Tibial artery (tissue), 4 donors: ENCODE data around the gene BMAL1.

Experiments
- DNase-seq, 2 donors: peaks; one replicate each; pipeline ENCODE4 v3.0.0-alpha.2; 2019
- H3K27ac ChIP-seq, 2 donors: fragments of 200-600 bp; sonication (generic) in 1 of 2; 1 replicate in 1 of 2; 2 replicates in 1 of 2; pipeline ENCODE4 v1.5.1; 2018 to 2019; ENCODE audit warnings: mild to moderate bottlenecking in 1 of 2
- H3K27me3 ChIP-seq, 2 donors: fragments of 200-600 bp; sonication (generic) in 1 of 2; one replicate each; pipeline versions ENCODE4 v1.5.1 to v1.6.0; 2016 to 2019
- H3K36me3 ChIP-seq, 3 donors: fragments of 200-600 bp; sonication (generic) in 2 of 3; one replicate each; pipeline ENCODE4 v1.5.1; 2016 to 2019; ENCODE audit warnings: mild to moderate bottlenecking in 2 of 3
- H3K4me1 ChIP-seq, 4 donors: fragments of 200-600 bp; sonication (generic) in 2 of 4; 1 replicate in 3 of 4; 2 replicates in 1 of 4; pipeline ENCODE4 v1.5.1; 2016 to 2019
- H3K4me3 ChIP-seq, 2 donors: fragments of 200-600 bp; sonication (generic) in 1 of 2; 1 replicate in 1 of 2; 2 replicates in 1 of 2; pipeline ENCODE4 v1.5.1; 2018 to 2019; ENCODE audit warnings: mild to moderate bottlenecking in 2 of 2
- H3K9me3 ChIP-seq, 3 donors: fragments of 200-600 bp; sonication (generic) in 1 of 3; one replicate each; pipeline ENCODE4 v1.5.1; 2016 to 2019
- intact Hi-C: fragments of 100-400 bp; cut with DNase I; formaldehyde crosslinking; loops from one replicate; pipeline ENCODE4 v1.15.0; 2023; ENCODE audit warnings: low total_unique reads
- TF ChIP-seq, protein P1 (sequence below), 2 experiments: fragments of 200-600 bp in 1 of 2; fragments of 450-650 bp in 1 of 2; IDR thresholded peaks; one replicate each; pipeline ENCODE4 v1.5.1; 2017 to 2019; ENCODE audit warnings: antibody characterized with exemption in 2 of 2, mild to moderate bottlenecking in 1 of 2, moderate library complexity in 1 of 2

Gene BMAL1

DNA sequence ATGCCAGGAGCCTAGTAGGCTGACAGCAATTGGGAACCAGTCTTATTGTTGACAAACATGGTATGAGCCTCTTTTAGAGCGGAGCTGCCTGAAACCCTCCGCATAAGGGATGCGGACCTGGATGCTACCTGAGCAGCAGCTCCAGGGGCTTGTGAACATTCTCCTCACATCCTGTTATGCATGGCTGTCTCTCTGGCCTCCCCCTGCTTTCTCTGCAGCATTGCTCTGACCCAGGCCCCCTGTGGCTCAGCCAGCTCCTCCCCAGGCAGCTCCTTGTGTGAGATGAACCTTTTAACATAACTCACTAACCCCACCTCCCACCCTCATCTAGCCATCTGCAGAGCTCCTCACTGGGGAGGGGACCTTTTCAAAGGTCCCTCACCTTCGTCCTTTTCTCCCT is 6.0 kb downstream of the BMAL1 start:
- TF ChIP-seq, protein P1, sequence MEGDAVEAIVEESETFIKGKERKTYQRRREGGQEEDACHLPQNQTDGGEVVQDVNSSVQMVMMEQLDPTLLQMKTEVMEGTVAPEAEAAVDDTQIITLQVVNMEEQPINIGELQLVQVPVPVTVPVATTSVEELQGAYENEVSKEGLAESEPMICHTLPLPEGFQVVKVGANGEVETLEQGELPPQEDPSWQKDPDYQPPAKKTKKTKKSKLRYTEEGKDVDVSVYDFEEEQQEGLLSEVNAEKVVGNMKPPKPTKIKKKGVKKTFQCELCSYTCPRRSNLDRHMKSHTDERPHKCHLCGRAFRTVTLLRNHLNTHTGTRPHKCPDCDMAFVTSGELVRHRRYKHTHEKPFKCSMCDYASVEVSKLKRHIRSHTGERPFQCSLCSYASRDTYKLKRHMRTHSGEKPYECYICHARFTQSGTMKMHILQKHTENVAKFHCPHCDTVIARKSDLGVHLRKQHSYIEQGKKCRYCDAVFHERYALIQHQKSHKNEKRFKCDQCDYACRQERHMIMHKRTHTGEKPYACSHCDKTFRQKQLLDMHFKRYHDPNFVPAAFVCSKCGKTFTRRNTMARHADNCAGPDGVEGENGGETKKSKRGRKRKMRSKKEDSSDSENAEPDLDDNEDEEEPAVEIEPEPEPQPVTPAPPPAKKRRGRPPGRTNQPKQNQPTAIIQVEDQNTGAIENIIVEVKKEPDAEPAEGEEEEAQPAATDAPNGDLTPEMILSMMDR (IDR thresholded peaks at IDR 0.05) = no peak
- peaks cover 0 to 53% (median 18%) of the 10 kb centered on the region in 4 donors for H3K4me1 ChIP-seq
- intact Hi-C loops = loop anchor here (5.0 kb wide), 1 partner anchor 54 kb away; no protein-coding TSS in a partner anchor
- no peaks in the 10 kb centered on the region for H3K36me3 ChIP-seq
- DNase-seq = no peak
- H3K9me3 ChIP-seq = no peaks in the 10 kb centered on the region
- no peak overlapping the region for H3K4me3 ChIP-seq
- H3K27me3 ChIP-seq = no peaks in the 10 kb centered on the region
- H3K27ac ChIP-seq = no peak overlapping the region

DNA sequence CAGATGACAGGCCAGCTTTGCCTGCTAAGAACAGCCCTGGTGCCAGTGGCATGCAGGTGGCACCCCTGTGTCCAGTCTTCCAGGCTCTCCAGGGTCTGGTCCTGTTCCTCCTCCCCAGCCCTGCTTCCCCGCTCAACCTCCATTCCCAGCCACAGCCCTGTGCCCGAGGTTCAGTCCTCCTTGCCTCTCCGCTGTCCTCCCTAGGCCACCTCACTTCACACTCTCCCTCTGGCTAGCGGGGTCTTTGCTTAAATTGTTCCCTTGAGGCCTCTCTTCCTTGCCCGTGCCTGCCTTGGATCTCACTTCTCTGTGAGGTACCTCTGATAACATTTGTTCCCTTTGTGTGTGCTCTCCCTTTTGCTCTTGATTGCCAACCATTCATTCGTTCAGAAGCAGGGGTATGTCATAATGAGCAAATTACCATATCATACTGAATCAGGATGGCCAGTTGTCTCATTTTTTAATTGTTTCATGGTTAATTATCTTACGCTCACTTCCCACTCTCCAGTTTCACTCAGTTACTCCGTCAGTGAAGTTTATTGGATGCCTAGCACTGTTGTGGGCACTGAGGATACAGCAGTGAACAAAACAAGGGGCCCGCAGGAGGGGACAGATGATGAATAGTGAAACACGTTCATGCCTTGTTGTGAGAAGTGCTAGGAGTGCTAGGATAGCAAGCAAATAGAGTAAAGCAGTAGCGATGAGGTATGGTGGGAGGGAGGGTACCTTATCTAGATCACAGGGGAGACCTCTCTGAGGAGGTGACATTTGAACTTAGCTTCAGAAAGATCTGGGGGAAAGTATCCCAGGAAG is 7.4 kb downstream of the BMAL1 start:
- Histone ChIP-seq H3K27me3 (no peaks in the 10 kb centered on the region), H3K4me3 (no peak overlapping the region), H3K27ac (no peak overlapping the region), H3K4me1 (peaks cover 0 to 44% (median 12%) of the 10 kb centered on the region in 4 donors), H3K9me3 (no peaks in the 10 kb centered on the region), H3K36me3 (no peaks in the 10 kb centered on the region)
- DNase-seq = no peak
- TF ChIP-seq, protein P1 (IDR thresholded peaks at IDR 0.05) = no peak
- intact Hi-C loops = loop anchor here (5.0 kb wide), 1 partner anchor 52 kb away; no protein-coding TSS in a partner anchor

DNA sequence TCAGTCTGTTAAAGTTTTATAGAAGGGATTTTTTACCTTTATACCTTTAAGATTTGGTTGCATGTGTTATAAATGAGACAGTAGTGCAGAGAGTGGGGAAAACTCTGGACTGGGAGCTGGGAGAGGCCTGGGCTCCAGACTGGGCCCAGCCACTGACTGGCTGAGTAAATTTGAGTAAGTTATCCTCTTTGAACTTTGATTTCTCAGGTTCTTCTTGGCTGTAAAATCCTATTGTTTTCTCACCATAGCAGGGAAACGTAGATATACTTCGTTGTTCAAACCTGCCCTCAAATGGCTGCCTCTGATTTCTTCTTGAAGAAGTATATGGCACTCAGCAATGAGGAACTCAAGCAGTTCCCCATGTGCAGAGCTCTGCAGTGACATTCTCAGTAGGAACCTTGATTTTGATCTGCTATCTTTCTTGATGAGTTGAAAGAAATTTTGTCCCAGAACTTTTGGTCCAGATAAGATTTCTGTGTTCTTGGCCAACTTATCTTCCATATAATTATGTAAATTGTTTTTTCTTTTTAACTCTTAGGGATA is 8.8 kb downstream of the BMAL1 start:
- intact Hi-C loops = no loop called here
- Histone ChIP-seq H3K4me1 (peaks cover 0 to 36% (median 12%) of the 10 kb centered on the region in 4 donors), H3K9me3 (no peaks in the 10 kb centered on the region), H3K27ac (no peak overlapping the region), H3K27me3 (no peaks in the 10 kb centered on the region), H3K36me3 (no peaks in the 10 kb centered on the region), H3K4me3 (no peak overlapping the region)
- TF ChIP-seq, protein P1 (IDR thresholded peaks at IDR 0.05) = no peak
- no peak for DNase-seq

DNA sequence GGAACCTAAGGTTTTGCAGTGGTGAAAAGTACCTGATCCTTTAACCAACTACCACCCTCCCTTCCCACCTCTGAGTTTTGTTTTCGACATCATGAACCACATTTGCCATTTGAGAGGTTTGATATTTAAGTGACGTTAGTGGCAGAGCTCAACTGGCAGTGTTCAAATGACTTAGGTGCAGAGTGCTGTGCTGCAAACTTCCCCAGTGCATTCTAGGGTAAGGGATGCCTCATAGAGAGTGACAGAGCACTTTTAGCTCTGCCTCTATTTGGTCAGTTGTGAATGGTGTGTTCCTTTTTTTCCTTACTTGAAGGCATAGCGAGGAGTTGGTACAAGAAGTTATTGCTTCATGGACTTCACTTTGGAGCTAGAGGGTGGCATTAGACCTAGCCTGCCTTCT is 9.4 kb downstream of the BMAL1 start:
- intact Hi-C loops = no loop called here
- Histone ChIP-seq H3K36me3 (no peaks in the 10 kb centered on the region), H3K4me1 (peaks cover 0 to 30% (median 12%) of the 10 kb centered on the region in 4 donors), H3K4me3 (no peak overlapping the region), H3K27me3 (no peaks in the 10 kb centered on the region), H3K27ac (no peak overlapping the region), H3K9me3 (no peaks in the 10 kb centered on the region)
- TF ChIP-seq, protein P1 (IDR thresholded peaks at IDR 0.05) = no peak
- no peak for DNase-seq

DNA sequence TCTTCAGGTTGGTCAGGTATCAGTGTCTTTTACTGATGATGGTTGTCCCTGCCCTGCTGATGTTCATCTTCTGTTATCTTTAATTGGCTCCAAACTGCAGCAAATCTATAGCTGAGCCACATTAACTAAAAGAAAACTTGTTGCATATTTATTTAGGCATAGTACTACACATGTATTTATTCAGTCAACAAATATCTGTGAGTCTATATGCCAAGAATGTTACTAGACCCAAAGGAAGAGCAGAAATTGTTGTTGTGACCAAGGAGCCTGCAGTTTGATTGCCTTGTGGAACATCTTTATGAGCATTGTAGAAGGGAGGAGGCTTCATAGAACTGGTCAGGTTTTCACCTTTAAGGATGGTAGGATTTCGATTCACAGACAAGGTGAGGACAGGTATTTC is 10.1 kb downstream of the BMAL1 start:
- H3K4me3 ChIP-seq = no peak overlapping the region
- no peaks in the 10 kb centered on the region for H3K9me3 ChIP-seq
- TF ChIP-seq, protein P1 (IDR thresholded peaks at IDR 0.05) = no peak
- no peaks in the 10 kb centered on the region for H3K36me3 ChIP-seq
- no peaks in the 10 kb centered on the region for H3K27me3 ChIP-seq
- H3K27ac ChIP-seq = no peak overlapping the region
- no peak for DNase-seq
- intact Hi-C loops = no loop called here
- H3K4me1 ChIP-seq = peaks cover 0 to 30% (median 11%) of the 10 kb centered on the region in 4 donors
